Measurements from ENCODE around the gene NSD2.

GRCh38 chr4:1981251-1982058 is 110.3 kb downstream of the NSD2 start:
- TF ChIP-seq POLR2A (IDR thresholded peaks at IDR 0.05) (no peak), CTCF (IDR thresholded peaks at IDR 0.05) (no peak)

All from Peyer's patch (tissue), 4 donors.